Stimulated activated CD4-positive, alpha-beta T cell treated with anti-CD3 and anti-CD28 coated beads, Interleukin-2, amount 100 ng/mL, for 4 hours (primary cell): Measurements from ENCODE around the gene CLDN24.

ENCODE experiments used
- DNase-seq: peaks from one replicate; pipeline ENCODE4 v3.0.0-alpha.2; 2020; ENCODE audit warnings: low read depth

Gene CLDN24

GRCh38 chr4:183322326-183322725 lies at the start of gene CLDN24:
Gene CLDN24, minus strand, starts transcription at chr4:183322426. Its CDS starts 0 bp downstream, at chr4:183322426.
- DNase-seq = no peak

- DNase-seq = no peak
Observed at GRCh38 chr4:183370786-183371185, 48.6 kb upstream of the CLDN24 start.

GRCh38 chr4:183369073-183369472 lies 46.8 kb upstream of the CLDN24 start:
- DNase-seq = no peak

- no peak for DNase-seq
Observed at GRCh38 chr4:183366206-183366835, 44.1 kb upstream of the CLDN24 start.

GRCh38 chr4:183364025-183364424 lies 41.8 kb upstream of the CLDN24 start:
- DNase-seq = no peak

- DNase-seq = no peak
Observed at GRCh38 chr4:183362916-183363542, 40.8 kb upstream of the CLDN24 start.

GRCh38 chr4:183362036-183362435 lies 39.8 kb upstream of the CLDN24 start:
- DNase-seq = no peak

GRCh38 chr4:183360161-183360919 lies 38.1 kb upstream of the CLDN24 start:
- DNase-seq = no peak

- no peak for DNase-seq
Observed at GRCh38 chr4:183358215-183358755, 36.1 kb upstream of the CLDN24 start.

- no peak for DNase-seq
Observed at GRCh38 chr4:183356931-183357675, 34.9 kb upstream of the CLDN24 start.

GRCh38 chr4:183356173-183356830 lies 34.1 kb upstream of the CLDN24 start:
- DNase-seq = no peak

- no peak for DNase-seq
Observed at GRCh38 chr4:183355405-183355804, 33.2 kb upstream of the CLDN24 start.

- no peak for DNase-seq
Observed at GRCh38 chr4:183354219-183354618, 32.0 kb upstream of the CLDN24 start.

GRCh38 chr4:183353557-183353956 lies 31.3 kb upstream of the CLDN24 start:
- DNase-seq = no peak

- DNase-seq = no peak
Observed at GRCh38 chr4:183352546-183352945, 30.3 kb upstream of the CLDN24 start.

- DNase-seq = no peak
Observed at GRCh38 chr4:183350317-183351071, 28.3 kb upstream of the CLDN24 start.

GRCh38 chr4:183349673-183350072 lies 27.4 kb upstream of the CLDN24 start:
- no peak for DNase-seq

- DNase-seq = peak; percentile 4
Observed at GRCh38 chr4:183348706-183349659, 26.8 kb upstream of the CLDN24 start.

GRCh38 chr4:183348136-183348535 lies 25.9 kb upstream of the CLDN24 start:
- DNase-seq = no peak

- no peak for DNase-seq
Observed at GRCh38 chr4:183347566-183347965, 25.3 kb upstream of the CLDN24 start.
